Endothelial cell (in vitro differentiated cells): ENCODE measurements around the gene RABL6. TPM values are rescaled to one million over a fixed set of nuclear protein-coding genes. Genes with fewer than 3 reads are reported as not detected.
A peak's percentile ranks its signal among the peaks of the same experiment; 100 is the strongest.
"Not testable (repeated sequence)": the region's sequence is repeated elsewhere in the genome, so short reads cannot be mapped to it uniquely, and the experiment has no call there.

ENCODE experiments used
- DNase-seq: peaks from one replicate; pipeline ENCODE4 v3.0.0; 2021; ENCODE audit warnings: low spot score
- H3K27ac Mint-ChIP-seq: one replicate; pipeline ENCODE4 v1.8.0; 2021; ENCODE audit warnings: mixed read lengths, inconsistent platforms; ENCODE audit not compliant: unreplicated experiment
- H3K27me3 Mint-ChIP-seq: one replicate; pipeline ENCODE4 v1.8.0; 2021; ENCODE audit warnings: mild to moderate bottlenecking, moderate library complexity, mixed read lengths, inconsistent platforms; ENCODE audit not compliant: unreplicated experiment
- H3K36me3 Mint-ChIP-seq: one replicate; pipeline ENCODE4 v1.8.0; 2021; ENCODE audit warnings: mild to moderate bottlenecking, low read depth, mixed read lengths, inconsistent platforms; ENCODE audit not compliant: unreplicated experiment
- H3K4me1 Mint-ChIP-seq: one replicate; pipeline ENCODE4 v1.8.0; 2021; ENCODE audit warnings: mild to moderate bottlenecking, mixed read lengths, inconsistent platforms; ENCODE audit not compliant: unreplicated experiment
- H3K4me3 Mint-ChIP-seq: one replicate; pipeline ENCODE4 v1.8.0; 2021; ENCODE audit warnings: mild to moderate bottlenecking, mixed read lengths, inconsistent platforms; ENCODE audit not compliant: unreplicated experiment
- H3K9me3 Mint-ChIP-seq: one replicate; pipeline ENCODE4 v1.8.0; 2021; ENCODE audit warnings: mixed read lengths, inconsistent platforms; ENCODE audit not compliant: unreplicated experiment
- total RNA-seq: library from RNA; stranded (reverse); fragmentation: NEBNext Ultra II Directional; extraction: Animal tissue kit (Norgen Biotek cat#: 25700); gene quantifications from one replicate; pipeline ENCODE4 v1.2.1, GENCODE V29; 2021; ENCODE audit not compliant: unreplicated experiment
- TF ChIP-seq, protein P1 (sequence below): fragments of 200-600 bp; sonication (generic); IDR thresholded peaks from one replicate; pipeline ENCODE4 v1.5.0; 2021; ENCODE audit warnings: antibody characterized with exemption; ENCODE audit not compliant: unreplicated experiment

The RABL6 gene
- total RNA-seq, 1 donor from 2014 or later, result 88.4 TPM

GRCh38 chr9:136760834-136761544 is 46.8 kb upstream of the RABL6 start:
- H3K9me3 Mint-ChIP-seq, H3K27ac Mint-ChIP-seq, H3K4me3 Mint-ChIP-seq, H3K36me3 Mint-ChIP-seq, H3K27me3 Mint-ChIP-seq, H3K4me1 Mint-ChIP-seq: not testable (repeated sequence)
- DNase-seq, result peak; percentile 75
- TF ChIP-seq, protein P1, sequence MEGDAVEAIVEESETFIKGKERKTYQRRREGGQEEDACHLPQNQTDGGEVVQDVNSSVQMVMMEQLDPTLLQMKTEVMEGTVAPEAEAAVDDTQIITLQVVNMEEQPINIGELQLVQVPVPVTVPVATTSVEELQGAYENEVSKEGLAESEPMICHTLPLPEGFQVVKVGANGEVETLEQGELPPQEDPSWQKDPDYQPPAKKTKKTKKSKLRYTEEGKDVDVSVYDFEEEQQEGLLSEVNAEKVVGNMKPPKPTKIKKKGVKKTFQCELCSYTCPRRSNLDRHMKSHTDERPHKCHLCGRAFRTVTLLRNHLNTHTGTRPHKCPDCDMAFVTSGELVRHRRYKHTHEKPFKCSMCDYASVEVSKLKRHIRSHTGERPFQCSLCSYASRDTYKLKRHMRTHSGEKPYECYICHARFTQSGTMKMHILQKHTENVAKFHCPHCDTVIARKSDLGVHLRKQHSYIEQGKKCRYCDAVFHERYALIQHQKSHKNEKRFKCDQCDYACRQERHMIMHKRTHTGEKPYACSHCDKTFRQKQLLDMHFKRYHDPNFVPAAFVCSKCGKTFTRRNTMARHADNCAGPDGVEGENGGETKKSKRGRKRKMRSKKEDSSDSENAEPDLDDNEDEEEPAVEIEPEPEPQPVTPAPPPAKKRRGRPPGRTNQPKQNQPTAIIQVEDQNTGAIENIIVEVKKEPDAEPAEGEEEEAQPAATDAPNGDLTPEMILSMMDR, result peak; percentile 25

DNA sequence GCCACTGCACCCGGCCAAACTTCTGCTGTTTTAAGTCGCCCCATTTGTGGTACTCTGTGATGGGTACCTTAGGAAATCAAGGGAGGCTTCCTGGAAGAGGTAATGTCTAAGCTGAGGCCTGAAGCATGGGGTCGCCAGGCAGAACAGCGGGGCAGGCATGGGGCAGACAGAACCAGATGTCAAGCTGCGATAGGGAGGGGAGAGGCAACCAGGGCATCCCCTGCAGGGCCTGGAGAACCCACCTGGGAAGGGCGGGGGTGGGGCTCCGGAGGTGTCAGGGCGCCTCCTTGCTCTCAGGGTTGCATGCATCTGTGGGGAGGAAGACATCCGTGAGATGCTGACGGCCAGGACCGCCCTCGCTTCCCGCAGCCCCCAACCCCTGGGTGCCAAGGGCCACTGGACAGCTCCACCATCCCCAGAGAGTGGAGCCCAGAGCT is 46.2 kb upstream of the RABL6 start:
- Mint-ChIP-seq H3K4me1 (no peaks in the 10 kb centered on the region), H3K9me3 (no peaks in the 10 kb centered on the region), H3K4me3 (no peak overlapping the region), H3K36me3 (no peaks in the 10 kb centered on the region), H3K27ac (no peak overlapping the region), H3K27me3 (peaks cover 6% of the 10 kb centered on the region)
- no peak for DNase-seq
- TF ChIP-seq, protein P1, result no peak

GRCh38 chr9:136762221-136762691 is 45.5 kb upstream of the RABL6 start:
- TF ChIP-seq, protein P1, result no peak
- DNase-seq, result no peak

DNA sequence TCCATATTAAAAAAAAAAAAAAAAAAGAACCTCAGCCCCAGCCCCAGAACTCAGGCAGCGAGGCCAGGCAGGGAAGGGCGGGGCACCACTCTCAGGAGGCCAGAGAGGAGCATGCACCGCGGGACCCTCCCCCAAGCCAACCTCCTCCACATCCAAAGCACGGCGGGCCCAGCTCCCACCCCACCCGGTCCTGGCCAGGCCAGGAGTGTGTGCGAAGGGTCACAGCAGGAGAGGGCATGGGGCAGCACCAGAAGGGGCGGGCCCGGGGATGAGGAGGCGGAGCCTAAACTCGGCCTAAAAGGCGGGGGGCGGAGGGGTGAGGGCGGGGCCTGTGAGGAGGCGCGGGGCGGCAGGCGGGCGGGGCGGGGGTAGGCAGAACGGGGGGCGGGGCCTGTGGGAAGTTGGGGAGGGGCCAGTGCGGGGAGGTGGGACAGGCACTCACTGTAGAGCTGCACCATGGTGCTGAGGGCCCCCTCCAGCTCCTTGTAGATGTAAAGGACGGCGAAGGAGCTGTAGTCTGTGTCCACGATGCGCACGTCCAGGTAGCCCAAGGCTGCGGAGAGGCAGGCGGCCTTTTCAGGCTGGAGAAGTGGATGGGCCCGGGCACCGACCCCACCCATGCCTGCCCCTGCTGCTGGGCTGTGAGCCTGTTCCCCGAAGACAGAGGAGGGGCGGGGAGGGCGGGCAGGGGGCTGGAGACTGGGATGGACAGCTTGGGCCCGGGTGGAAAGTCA is 44.7 kb upstream of the RABL6 start:
- Mint-ChIP-seq H3K4me3 (no peak overlapping the region), H3K27ac (no peak overlapping the region), H3K4me1 (no peaks in the 10 kb centered on the region), H3K27me3 (peaks cover 8% of the 10 kb centered on the region), H3K9me3 (no peaks in the 10 kb centered on the region), H3K36me3 (no peaks in the 10 kb centered on the region)
- TF ChIP-seq, protein P1, result no peak
- peak; percentile 71 for DNase-seq

More at GRCh38 chr9:136762221-136762691, 45.5 kb upstream of the RABL6 start:
- no peak overlapping the region for H3K27ac Mint-ChIP-seq
- no peaks in the 10 kb centered on the region for H3K4me1 Mint-ChIP-seq
- H3K27me3 Mint-ChIP-seq, result peaks cover 8% of the 10 kb centered on the region
- H3K9me3 Mint-ChIP-seq, result no peaks in the 10 kb centered on the region
- no peak overlapping the region for H3K4me3 Mint-ChIP-seq
- H3K36me3 Mint-ChIP-seq, result no peaks in the 10 kb centered on the region

- DNase-seq, result no peak
- no peaks in the 10 kb centered on the region for H3K36me3 Mint-ChIP-seq
- H3K4me1 Mint-ChIP-seq, result no peaks in the 10 kb centered on the region
- no peak overlapping the region for H3K4me3 Mint-ChIP-seq
- H3K27me3 Mint-ChIP-seq, result peaks cover 8% of the 10 kb centered on the region
- no peaks in the 10 kb centered on the region for H3K9me3 Mint-ChIP-seq
- H3K27ac Mint-ChIP-seq, result no peak overlapping the region
- TF ChIP-seq, protein P1, result no peak
These were observed 44.1 kb upstream of the RABL6 start for GRCh38 chr9:136763649-136764035.
